GM23338 (cell line): ENCODE measurements around the gene CXXC5.

Experiments used
- CREB1 ChIP-seq: fragments of 250-450 bp; sonication (Bioruptor Pico); IDR thresholded peaks from 2 replicates; pipeline ENCODE4 v1.5.0; 2020; ENCODE audit warnings: low read depth, mild to moderate bottlenecking, moderate library complexity
- CTCF ChIP-seq, 2 experiments: fragments of 200-600 bp in 1 of 2; sonication (generic) in 1 of 2; conservative IDR thresholded peaks; 2 replicates each; pipeline versions ENCODE4 v1.5.1 to v1.6.1; 2016 to 2017; ENCODE audit warnings: antibody characterized with exemption in 2 of 2, low read depth in 2 of 2, mild to moderate bottlenecking in 2 of 2, moderate library complexity in 1 of 2
- ETS1 ChIP-seq: IDR thresholded peaks from 2 replicates; pipeline ENCODE4 v1.6.1; 2016; ENCODE audit warnings: antibody characterized with exemption
- EZH2 ChIP-seq: fragments of 200-600 bp; sonication (generic); IDR thresholded peaks from one replicate; pipeline ENCODE4 v1.8.0; 2017; ENCODE audit warnings: antibody characterized with exemption, mild to moderate bottlenecking, low read depth; ENCODE audit not compliant: unreplicated experiment
- JUNB ChIP-seq: IDR thresholded peaks from one replicate; pipeline ENCODE4 v1.6.1; 2016; ENCODE audit warnings: antibody characterized with exemption; ENCODE audit not compliant: unreplicated experiment

- TF ChIP-seq CTCF (conservative IDR thresholded peaks at IDR 0.05; ENCODE audit: low read depth in 2 of 2) (no peak), EZH2 (no peak), CREB1 (CRISPR knock-in tag) (no peak), ETS1 (no peak), JUNB (no peak)
These were observed 38.2 kb downstream of the CXXC5 start for GRCh38 chr5:139686356-139686705.
